ENCODE results near the gene UGT1A4.

DNA sequence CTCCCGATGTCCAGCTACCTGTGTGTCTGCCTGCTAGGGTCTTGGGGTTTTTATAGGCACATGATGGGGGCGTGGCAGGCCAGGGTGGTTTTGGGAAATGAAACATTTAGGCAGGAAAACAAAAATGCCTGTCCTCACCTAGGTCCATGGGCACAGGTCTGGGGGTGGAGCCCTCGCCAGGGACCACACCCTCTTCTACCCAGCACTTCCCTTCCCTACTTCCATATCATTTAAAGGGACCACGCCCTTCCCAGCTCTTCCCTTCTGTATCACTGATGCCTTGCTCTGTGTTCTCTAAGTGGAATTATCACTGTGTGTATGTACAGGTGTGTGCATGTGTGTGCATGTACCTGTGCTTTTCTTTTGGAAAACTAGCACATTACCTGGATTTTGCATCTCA lies 47.9 kb downstream of the UGT1A4 start:
- TF ChIP-seq, protein P1, sequence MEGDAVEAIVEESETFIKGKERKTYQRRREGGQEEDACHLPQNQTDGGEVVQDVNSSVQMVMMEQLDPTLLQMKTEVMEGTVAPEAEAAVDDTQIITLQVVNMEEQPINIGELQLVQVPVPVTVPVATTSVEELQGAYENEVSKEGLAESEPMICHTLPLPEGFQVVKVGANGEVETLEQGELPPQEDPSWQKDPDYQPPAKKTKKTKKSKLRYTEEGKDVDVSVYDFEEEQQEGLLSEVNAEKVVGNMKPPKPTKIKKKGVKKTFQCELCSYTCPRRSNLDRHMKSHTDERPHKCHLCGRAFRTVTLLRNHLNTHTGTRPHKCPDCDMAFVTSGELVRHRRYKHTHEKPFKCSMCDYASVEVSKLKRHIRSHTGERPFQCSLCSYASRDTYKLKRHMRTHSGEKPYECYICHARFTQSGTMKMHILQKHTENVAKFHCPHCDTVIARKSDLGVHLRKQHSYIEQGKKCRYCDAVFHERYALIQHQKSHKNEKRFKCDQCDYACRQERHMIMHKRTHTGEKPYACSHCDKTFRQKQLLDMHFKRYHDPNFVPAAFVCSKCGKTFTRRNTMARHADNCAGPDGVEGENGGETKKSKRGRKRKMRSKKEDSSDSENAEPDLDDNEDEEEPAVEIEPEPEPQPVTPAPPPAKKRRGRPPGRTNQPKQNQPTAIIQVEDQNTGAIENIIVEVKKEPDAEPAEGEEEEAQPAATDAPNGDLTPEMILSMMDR (conservative IDR thresholded peaks at IDR 0.05), result no peak
- TF ChIP-seq EZH2 (IDR thresholded peaks at IDR 0.05; ENCODE audit: low read depth), result no peak
